DOHH2 (cell line): ENCODE data around the gene RALGAPA2.

Experiments used
- H3F3A ChIP-seq: fragments of 200-600 bp; sonication (generic), shearing (Covaris generic); 2 replicates; pipeline ENCODE4 v1.6.0; 2016; ENCODE audit warnings: antibody characterized with exemption, mild to moderate bottlenecking; ENCODE audit not compliant: control insufficient read depth, insufficient read depth
- H3K27ac ChIP-seq: fragments of 200-600 bp; sonication (generic); 2 replicates; pipeline ENCODE4 v1.5.1; 2014; ENCODE audit warnings: low read depth, mild to moderate bottlenecking, low read length, moderate library complexity
- H3K27me3 ChIP-seq: fragments of 200-600 bp; sonication (generic); 2 replicates; pipeline ENCODE4 v1.6.1; 2014; ENCODE audit warnings: mild to moderate bottlenecking, low read length, mixed read lengths; ENCODE audit not compliant: control insufficient read depth
- H3K36me3 ChIP-seq: fragments of 200-600 bp; sonication (generic); 2 replicates; pipeline ENCODE4 v1.6.1; 2014; ENCODE audit warnings: mild to moderate bottlenecking, low read length, moderate library complexity, mixed read lengths; ENCODE audit not compliant: control insufficient read depth
- H3K4me1 ChIP-seq: fragments of 200-600 bp; sonication (generic); 2 replicates; pipeline ENCODE4 v1.6.1; 2014; ENCODE audit warnings: mild to moderate bottlenecking, low read length, mixed read lengths; ENCODE audit not compliant: control insufficient read depth
- H3K4me2 ChIP-seq: fragments of 200-600 bp; sonication (generic); 2 replicates; pipeline ENCODE4 v1.6.0; 2014; ENCODE audit warnings: mild to moderate bottlenecking, low read length, moderate library complexity
- H3K4me3 ChIP-seq: fragments of 200-600 bp; sonication (generic); 2 replicates; pipeline ENCODE4 v1.5.1; 2014; ENCODE audit warnings: mild to moderate bottlenecking, low read length, mixed read lengths
- H3K79me2 ChIP-seq: fragments of 200-600 bp; sonication (generic); 2 replicates; pipeline ENCODE4 v1.6.1; 2014; ENCODE audit warnings: mild to moderate bottlenecking, low read length, mixed read lengths; ENCODE audit not compliant: control insufficient read depth
- H3K9me2 ChIP-seq: fragments of 200-600 bp; sonication (generic); replicated peaks from 2 replicates; pipeline ENCODE4 v1.6.1; 2014; ENCODE audit warnings: mild to moderate bottlenecking, low read length, mixed read lengths; ENCODE audit not compliant: control insufficient read depth
- H3K9me3 ChIP-seq: fragments of 200-600 bp; sonication (generic); 2 replicates; pipeline ENCODE4 v1.6.1; 2014; ENCODE audit warnings: antibody characterized with exemption, low read length, mixed read lengths; ENCODE audit not compliant: control insufficient read depth, insufficient read depth
- H4K20me1 ChIP-seq: fragments of 200-600 bp; sonication (generic); 2 replicates; pipeline ENCODE4 v1.6.0; 2014; ENCODE audit warnings: low read depth, mild to moderate bottlenecking, antibody characterized with exemption, low read length, moderate library complexity; ENCODE audit not compliant: control insufficient read depth, insufficient read depth
- CTCF ChIP-seq: fragments of 200-600 bp; sonication (generic); IDR thresholded peaks from one replicate; pipeline ENCODE4 v1.5.1; 2014; ENCODE audit warnings: antibody characterized with exemption, mild to moderate bottlenecking, low read depth, low read length; ENCODE audit not compliant: poor library complexity, severe bottlenecking
- EZH2phosphoT487 ChIP-seq: fragments of 200-600 bp; sonication (generic); IDR thresholded peaks from 2 replicates; pipeline ENCODE4 v1.6.1; 2017; ENCODE audit warnings: borderline replicate concordance, mild to moderate bottlenecking, antibody characterized with exemption, low read length, moderate library complexity, mixed read lengths

RALGAPA2 gene

DNA sequence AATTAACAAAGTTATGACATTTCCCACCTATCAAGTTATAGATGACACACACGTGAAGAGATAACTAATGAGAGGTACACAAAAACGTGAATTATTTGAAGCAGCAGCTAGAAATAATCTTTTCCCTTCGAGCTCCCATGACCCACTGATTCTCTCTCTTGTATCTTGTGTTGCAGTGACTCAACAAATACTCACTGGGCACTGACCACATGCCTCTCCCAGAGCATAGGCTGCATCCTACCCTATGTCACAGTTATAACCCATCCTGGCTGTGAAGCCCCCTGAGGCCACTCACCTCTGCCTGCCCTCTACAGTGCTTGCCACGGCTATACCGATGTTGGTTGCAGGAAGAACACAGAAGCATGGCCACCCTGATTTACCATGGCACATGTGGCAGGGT lies 252.7 kb downstream of the RALGAPA2 start:
- Histone ChIP-seq H3K4me3 (no peak overlapping the region), H3K9me3 (no peaks in the 10 kb centered on the region), H3K4me1 (peaks cover 28% of the 10 kb centered on the region), H3K4me2 (no peak overlapping the region), H3K27me3 (no peaks in the 10 kb centered on the region), H3F3A (peaks cover 5% of the 10 kb centered on the region; the same call in 1 of the 2 replicates), H4K20me1 (no peaks in the 10 kb centered on the region), H3K9me2 (no peaks in the 10 kb centered on the region), H3K27ac (no peak overlapping the region), H3K79me2 (no peaks in the 10 kb centered on the region), H3K36me3 (no peaks in the 10 kb centered on the region)
- TF ChIP-seq EZH2phosphoT487 (no peak), CTCF (no peak)

DNA sequence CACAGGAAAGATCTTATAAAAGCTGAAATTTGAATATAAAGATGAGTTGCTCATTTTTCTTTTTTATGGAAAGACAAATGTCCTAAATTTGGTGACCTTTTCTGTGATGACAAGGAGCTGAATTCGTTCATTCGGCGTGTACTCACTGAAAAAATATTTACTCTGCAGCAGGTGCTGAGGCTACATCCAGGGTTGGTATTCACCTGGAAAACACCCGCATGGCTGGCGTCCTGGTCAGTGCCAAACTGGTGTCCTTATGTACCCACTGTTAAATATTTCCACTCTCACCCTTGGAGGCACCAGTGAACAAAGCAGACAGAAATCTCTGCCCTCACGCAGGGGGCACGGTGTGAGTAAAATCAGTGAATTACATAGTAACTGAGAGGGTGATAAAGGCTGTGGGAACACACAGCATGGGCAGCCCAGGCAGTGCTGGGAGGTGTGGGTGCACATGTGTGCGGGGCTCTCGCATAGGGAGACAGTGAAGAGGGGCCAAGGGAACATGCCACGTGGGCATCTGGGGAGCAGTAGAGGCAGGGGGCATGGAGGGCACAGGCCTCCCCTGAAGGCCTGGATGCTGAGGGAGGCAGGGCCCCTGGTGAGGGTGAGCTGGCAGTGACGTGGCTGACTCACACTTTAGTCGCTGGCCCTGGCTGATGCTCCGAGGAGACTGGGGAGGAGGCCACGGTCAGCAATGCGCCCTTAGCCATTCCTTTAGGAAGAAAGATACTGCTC lies 254.9 kb downstream of the RALGAPA2 start:
- Histone ChIP-seq H4K20me1 (no peaks in the 10 kb centered on the region), H3K9me2 (no peaks in the 10 kb centered on the region), H3K79me2 (no peaks in the 10 kb centered on the region), H3K36me3 (no peaks in the 10 kb centered on the region), H3K9me3 (no peaks in the 10 kb centered on the region), H3K4me1 (peaks cover 17% of the 10 kb centered on the region), H3K27ac (no peak overlapping the region), H3K4me2 (no peak overlapping the region), H3K4me3 (no peak overlapping the region), H3F3A (no peaks in the 10 kb centered on the region), H3K27me3 (peaks cover 2% of the 10 kb centered on the region; the same call in 1 of the 2 replicates)
- no peak for TF ChIP-seq EZH2phosphoT487
- TF ChIP-seq CTCF, result no peak

DNA sequence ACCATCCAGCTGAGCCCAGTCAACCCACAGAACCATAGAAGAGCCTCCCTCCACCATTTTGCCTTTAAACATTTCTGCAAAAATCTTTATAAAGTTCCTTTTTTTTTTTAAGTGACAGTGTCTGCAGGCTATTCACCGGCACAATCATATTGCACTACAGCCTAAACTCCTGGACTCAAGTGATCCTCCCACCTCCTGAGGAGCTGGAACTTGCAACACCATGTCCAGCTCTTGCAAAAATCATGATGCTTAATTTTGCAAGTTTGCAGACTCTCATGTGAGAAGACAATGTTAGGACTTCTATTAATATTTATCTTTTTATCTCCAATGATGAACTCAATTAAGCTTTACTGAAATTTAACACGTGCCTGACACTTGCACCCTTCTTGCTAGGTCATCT lies 255.7 kb downstream of the RALGAPA2 start:
- Histone ChIP-seq H3K4me2 (no peak overlapping the region), H3K4me3 (no peak overlapping the region), H4K20me1 (no peaks in the 10 kb centered on the region), H3F3A (no peaks in the 10 kb centered on the region), H3K79me2 (no peaks in the 10 kb centered on the region), H3K9me3 (no peaks in the 10 kb centered on the region), H3K27me3 (peaks cover 5% of the 10 kb centered on the region; the same call in 1 of the 2 replicates), H3K36me3 (no peaks in the 10 kb centered on the region), H3K9me2 (no peaks in the 10 kb centered on the region), H3K27ac (no peak overlapping the region), H3K4me1 (peaks cover 25% of the 10 kb centered on the region)
- TF ChIP-seq CTCF (no peak), EZH2phosphoT487 (no peak)
